HG02870 (cell line): ENCODE data around the gene WDFY3.
A peak's percentile ranks its signal among the peaks of the same experiment; 100 is the strongest.
"Not testable (repeated sequence)": the region's sequence is repeated elsewhere in the genome, so short reads cannot be mapped to it uniquely, and the experiment has no call there.

Source experiments
- ATAC-seq: cut with Tn5 transposase; IDR thresholded peaks from one replicate; pipeline ENCODE4 v1.9.1; 2021; ENCODE audit warnings: mild to moderate bottlenecking, moderate library complexity; ENCODE audit not compliant: unreplicated experiment

The WDFY3 gene

DNA sequence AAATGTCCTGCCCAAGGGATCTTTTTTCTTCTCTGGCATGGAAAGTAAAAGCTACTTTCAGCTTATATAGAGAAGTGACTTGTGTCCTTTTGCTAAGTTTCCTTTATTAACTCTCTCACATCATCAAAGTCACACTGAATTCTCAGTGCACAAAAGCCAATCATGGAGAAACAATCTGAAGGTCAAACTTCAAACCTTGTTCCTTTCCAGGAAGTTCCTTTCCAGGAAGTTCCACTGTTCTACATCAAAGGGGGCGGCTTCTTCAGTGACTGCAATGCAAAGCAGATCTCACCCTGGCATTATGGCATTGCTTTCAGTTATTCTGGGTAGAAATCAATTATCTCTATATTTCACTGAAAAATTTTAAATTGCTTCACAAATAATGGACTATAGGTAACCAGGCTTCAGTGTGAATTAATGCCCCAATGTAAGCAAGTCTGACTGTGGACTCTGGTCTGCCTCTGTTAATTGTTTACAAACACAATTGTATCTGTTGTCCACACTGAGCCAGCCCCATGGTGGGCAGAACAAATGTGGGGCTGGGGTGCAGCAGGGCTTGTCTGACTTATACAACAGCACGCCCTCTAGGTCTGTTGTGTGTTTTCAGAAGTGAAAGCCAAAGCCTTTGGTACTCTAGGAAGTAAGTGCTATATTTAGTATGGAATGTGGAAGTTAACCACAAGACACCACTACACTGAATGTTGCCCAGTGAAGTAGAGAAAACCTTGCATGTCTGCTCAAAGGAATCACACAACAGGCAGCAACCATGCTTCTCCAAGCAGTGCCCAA lies 284.8 kb downstream of the WDFY3 start:
- no peak for ATAC-seq

DNA sequence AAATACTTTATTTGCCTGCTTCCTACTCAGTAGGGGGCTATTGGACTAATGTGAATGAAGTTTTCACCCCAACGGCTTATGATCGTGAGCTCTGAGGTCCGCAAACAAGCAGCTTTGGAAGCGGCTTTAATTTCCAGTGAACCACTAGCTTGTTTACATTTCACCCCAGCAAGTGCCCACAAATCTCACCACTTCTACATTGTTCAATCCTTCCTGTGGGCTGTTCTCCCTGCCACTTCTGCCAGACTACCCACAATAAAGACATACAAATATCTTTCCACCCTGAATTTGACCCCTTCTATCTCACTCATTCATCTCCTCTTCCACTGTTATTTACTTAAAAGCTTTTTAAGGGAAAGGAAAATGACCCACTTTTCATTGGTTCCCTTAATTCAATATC lies 285.5 kb downstream of the WDFY3 start:
- no peak for ATAC-seq

DNA sequence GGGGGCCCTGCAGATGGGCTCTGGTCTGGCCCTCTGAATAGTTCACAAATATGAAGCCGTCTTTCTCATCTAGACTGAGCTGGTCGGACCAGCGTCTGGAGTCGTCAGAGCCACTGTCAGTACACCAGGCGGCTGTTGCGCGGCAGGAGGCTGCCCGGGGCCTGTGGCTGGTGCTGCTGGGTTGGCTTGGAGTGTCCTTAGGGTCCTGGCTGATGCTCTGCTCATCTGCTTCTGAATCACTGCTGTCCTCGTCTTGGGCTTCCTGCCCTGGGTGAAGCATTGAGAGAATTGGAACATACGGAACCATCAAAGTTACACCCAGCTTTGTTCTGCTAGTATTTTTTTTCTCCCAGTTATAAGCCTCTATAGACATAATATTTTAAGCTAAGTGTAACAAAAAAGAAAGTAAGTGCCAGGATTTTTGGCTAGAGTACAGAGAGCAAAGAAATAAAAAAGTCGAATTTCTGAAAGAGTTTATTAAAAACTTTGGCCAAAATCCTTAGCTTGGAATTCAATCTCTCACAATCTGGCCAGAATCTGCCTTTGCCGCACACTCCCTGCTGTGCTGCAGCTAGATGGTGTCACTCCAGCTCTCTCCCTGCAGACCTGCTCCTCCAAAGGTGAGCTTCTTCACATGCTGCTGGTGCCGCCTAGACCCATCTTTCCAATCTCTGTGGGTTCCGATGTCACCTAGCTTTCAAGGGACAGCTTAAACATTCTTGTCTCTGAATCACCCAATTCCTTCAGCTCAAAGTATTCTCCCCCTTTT lies 287.3 kb downstream of the WDFY3 start:
- ATAC-seq = no peak

DNA sequence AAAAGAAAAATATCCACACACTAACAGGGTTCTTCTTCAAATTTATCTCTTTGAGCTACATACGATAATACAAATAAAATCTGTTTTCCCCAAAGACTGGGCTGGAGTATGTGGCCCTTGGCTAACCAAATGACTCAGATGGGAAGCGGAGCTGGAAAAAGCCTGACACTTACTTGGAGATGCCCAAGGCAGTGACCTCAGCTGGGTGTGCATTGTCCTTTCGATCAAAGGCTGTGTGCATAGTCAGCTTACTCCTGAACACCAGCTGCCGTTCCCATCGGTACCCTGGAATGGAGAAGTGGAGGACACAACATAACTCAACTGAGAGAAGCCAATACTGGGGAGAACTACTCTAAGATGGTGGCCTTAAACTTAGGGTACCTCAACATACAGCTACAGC lies 288.5 kb downstream of the WDFY3 start:
- no peak for ATAC-seq

DNA sequence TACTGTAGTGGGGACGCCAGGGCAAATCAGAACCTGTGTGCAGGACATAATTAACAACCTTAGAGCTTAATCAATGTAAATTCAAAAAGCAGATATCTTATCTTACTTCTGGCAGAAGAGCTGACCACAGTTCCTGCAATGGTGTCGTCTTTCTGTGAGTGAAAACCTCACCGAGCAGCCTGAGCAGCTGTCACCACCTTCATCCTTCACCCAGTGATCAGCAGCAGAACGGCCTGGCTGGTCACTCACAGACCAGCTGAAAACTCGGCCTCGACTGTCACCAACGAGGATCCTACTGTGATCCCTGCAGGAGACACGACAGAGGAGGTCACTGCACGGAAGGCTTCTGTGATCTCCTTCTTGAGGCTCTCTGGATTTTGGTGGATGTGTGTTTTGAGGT lies 289.4 kb downstream of the WDFY3 start:
- ATAC-seq = no peak

DNA sequence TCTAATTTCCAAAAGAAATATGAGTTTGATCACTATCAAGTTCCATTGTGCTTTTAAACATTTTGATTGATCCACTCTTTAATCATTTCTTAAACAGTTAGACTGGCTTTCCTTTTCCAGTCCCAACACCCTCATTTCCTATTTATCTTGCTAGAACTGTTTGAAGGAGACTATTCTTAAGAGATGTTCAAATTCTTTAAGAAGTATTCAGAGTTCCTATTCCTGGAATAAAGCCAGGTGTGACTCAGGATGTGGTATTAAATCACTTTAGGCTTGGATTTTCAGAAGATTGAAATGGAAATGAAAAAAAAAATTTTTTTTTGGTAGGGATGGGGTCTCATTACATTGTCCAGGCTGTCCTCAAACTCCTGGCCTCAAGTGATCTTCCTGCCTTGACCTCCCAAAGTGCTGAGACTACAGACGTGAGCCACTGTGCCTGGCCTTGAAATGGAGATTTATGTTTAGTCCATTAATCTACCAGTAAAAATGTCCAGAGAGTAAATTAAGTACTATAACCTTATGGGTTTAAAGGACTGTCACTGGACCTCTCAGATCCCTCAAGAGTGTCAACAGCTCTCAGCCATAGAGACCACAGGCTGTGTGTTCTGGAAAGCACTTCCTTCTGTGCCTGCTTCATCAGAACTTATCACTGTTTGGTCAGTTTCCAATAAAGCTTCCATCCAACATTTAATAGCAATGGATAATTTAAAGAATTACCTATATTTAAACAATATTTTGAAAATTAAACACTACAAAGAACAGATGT lies 292.8 kb downstream of the WDFY3 start:
- no peak for ATAC-seq

DNA sequence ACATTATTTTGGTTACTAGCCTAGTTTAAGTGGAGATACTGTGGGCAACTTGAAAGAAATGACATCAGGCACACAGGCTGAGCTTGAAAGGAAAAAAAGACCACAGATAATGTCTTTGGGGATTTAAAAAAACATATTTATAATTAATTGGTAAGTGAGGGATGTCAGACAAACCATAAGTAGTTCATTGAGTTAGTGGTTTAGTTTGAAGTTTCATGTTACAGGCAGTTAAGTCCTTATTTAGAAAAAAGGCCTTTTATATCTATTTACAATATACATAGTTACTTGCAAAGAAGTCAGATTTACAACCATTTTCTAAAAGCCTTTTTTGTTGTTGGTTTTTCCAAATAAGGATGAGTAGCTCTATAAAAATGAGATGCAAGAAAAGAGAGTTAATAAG lies 294.3 kb downstream of the WDFY3 start:
- ATAC-seq = no peak

DNA sequence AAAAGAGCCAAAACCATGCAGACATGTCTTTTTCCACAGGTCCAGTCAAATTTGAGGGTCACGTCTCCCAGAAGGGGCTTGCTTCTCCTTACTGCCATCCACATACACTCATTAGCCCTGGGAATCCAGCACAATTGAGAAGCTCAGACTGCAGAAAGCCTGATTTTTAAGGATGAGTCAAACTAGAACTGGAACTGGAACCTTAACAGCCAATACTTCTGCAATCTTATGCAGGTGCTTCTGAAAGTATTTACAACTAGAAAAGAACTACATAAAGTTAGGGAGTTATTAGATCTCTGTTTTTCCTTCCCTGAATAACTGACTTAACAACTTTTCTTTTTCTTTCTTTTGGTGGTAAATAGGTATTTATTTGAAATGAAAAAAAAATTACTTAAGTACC lies 297.3 kb downstream of the WDFY3 start:
- ATAC-seq = peak; percentile 79

DNA sequence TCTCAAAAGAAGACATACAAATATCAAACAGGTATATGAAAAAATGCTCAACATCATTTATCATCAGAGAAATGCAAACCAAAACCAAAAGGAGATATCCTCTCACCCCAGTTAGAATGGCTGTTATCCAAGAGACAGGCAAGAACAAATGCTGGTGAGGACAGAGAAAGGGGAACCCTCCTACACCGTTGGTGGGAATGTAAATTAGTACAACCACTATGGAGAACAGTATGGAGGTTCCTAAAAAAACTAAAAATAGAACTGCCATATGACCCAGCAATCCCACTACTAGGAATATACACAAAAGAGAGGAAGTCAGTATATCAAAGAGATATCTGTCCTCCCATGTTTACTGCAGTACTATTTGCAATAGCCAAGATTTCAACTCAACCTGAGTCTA lies 300.1 kb downstream of the WDFY3 start:
- no peak for ATAC-seq

DNA sequence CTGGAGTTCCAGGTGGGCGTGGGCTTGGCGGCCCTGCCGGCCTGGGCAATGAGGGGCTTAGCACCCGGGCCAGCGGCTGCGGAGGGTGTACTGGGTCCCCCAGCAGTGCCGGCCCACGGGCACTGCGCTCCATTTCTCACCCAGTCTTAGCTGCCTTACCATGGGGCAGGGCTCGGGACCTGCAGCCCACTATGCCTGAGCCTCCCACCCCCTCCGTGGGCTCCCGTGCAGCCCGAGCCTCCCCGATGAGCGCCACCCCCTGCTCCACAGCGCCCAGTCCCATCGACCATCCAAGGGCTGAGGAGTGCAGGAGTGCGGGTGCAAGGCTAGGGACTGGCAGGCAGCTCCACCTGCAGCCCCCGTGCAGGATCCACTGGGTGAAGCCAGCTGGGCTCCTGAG lies 301.7 kb downstream of the WDFY3 start:
- not testable (repeated sequence) for ATAC-seq

DNA sequence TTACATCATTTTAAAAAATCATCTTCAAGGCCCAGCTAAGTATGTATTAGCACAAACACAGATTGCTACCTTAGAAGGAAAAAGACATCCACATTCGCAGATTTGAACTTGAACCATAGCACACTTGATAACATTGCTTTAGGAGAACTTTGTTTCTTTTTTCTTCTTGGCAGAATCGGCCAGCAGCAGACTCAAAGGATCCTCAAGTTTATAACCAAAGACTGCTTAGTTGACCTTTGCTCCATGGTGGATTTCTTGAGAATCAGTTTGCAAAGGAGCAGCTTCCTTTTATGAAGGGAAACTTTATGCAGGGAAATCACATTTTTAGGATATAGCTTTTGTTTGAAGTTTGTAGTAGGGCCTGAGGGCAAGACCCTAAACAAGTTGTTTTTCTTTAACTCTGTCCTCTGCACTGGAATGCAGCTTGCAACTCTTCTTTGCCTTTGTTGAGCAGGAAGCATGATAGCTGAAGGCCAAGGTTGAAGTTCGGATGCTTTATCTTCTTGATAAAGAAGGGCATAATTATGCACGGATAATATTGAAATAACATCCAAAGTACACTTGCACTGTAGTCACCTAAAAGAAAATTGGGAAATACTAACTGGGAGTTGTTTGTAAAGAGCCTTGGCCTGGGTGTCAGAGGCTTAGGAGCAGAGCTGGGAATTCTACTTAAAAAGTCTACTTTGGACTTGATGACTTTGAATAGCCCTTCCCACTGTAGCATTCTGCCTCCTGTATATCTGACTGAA lies 305.1 kb downstream of the WDFY3 start:
- no peak for ATAC-seq

DNA sequence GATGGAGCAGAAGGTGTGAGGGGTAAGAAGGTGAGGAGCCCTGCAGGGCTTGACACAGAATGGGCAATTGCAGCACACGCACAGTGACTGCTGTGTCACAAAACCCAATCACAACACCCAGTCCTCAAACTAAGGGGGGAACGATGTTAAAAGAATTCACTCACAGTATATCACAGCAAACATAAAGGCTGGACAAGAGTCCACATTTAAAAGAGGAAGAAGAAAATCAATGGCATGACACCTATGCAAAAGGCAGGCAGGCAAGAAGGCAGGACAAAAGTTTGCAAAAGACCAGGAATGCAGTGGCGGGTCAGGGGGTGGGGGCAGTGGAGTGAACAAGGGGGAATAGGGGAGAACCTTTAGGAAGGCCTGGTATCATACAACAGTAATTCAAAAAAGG lies 305.9 kb downstream of the WDFY3 start:
- ATAC-seq = no peak

DNA sequence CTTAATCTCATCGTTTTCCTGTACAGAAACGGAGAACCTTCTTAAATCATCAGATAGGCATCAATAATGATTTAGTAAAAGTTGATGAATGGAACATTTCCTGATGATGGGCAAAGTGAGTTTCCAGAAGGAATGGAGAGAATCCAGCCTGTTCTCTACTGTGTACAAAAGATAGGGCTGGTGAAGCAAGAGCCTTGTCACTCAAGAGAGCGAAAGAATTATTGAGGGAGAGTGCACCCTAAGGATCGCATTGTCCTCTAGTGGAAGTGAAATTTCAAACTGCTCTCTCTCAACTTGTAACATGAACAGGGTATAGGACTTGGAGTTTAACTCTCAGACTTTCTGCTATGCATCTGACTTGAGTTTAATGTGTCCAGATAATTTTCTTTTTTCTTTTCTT lies 314.0 kb downstream of the WDFY3 start:
- no peak for ATAC-seq

DNA sequence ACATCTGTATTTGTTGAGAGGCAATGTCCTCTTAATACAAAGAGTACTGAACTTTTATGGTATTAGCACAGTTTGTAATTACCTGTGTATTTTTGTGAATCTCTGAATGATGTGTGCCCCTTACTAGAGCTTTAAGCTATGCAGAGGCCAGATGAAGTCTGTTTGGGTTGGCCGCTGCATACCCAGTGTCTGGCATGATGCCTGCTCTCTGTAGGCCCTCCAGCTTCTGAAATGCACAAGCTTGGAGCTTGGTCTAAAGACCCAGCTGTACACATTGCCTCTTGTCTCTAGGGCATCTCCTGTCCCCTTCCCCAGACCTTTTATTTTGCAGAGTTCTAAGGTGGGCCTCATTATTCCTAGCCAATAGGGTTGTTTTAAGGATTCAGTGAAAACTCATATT lies 315.0 kb downstream of the WDFY3 start:
- no peak for ATAC-seq

DNA sequence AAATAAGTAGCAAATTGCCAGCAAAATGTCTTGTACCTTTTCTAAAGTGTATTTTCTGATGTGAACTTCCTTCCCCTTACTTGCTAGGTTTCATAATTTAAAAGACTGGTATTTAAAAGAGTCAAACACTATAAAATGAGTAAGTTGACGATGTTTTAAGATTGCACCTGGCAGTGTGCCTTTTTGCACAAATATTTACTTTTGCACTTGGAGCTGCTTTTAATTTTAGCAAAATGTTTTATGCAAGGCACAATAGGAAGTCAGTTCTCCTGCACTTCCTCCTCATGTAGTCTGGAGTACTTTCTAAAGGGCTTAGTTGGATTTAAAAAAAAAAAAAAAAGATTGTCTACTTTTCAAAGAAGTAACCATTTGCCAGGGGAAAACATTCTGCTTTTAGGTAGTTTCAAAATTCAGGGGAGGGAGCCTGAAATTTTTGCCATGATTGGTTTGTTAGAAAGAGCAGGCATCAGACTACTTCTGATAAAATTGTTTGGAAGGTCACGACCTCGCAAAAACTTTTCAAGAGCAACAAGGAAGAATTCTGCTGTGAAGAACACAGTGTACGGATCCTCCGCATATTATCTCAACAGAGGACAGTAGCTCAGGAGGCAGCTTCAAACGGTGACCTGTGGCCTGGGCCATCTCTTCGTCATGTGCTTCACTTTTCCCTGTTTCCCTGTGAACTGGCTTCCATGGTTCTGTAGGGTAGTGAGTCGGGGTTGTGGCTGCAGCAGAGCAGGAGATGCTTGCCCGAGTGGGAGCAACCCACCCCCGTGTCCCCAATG lies 317.4 kb downstream of the WDFY3 start:
- no peak for ATAC-seq

DNA sequence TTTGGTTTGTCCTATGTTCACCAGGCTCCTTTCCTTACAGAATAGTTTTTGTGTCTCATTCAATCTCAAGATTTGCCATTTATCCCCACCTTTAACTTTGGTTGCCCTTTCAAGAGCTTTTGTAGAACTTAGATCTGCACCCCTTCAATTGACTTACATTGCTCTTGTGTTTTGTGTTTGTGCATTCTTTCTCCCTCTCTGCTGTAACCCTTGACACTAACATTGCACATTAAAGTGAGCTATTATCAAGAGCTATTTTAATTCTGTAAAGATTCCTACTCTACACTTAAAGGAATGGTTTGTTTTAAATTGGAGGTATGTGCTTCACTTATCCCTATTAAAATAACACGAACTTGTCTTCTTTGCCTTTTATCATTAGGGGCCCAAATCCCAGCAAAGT lies 318.3 kb downstream of the WDFY3 start:
- ATAC-seq = no peak

DNA sequence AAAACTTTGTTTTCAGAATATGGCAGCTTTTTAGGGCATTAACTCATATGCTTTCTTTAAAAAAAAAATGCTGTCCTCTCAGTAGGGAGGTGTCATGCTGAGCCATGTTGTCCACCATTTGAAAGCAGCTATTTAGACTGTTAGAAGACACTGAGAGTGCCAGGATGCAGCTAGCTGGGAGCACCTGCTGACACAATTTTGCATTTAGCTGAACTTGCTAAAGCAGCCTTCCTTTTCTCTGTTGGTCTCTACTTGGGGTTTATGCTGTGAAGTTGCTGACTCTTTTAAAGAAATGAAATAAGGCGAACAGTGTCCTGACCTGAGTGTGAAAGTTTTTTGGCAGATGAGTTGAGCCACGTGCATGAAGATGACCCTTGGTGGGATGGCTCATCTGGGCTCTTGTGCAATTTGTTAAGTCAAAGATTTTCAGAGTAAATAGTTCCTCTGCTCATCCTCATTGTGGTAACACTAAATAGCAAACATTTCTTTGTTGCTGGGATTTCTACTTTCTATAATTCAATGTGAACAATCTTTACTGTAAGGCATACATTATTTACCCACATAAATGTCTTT lies 319.1 kb downstream of the WDFY3 start:
- ATAC-seq = no peak

DNA sequence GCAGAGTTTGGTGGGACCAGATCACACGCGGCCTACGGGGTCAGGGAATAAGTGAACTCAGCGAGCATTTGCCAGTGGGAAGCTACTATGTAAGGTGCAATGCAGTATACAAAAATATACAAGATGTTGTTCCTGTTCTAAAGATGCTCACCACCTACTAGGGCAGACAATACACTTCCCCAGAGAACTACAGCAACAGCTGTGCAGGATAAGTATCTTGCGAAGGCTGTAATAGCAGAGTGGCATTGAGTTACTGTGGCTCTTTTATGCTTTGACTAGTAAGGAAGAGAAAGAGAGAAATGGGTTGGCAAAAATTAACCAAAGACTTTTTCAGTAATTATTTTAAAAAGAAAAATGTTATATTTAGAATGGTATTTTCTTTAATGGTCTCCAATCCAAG lies 322.4 kb downstream of the WDFY3 start:
- no peak for ATAC-seq

DNA sequence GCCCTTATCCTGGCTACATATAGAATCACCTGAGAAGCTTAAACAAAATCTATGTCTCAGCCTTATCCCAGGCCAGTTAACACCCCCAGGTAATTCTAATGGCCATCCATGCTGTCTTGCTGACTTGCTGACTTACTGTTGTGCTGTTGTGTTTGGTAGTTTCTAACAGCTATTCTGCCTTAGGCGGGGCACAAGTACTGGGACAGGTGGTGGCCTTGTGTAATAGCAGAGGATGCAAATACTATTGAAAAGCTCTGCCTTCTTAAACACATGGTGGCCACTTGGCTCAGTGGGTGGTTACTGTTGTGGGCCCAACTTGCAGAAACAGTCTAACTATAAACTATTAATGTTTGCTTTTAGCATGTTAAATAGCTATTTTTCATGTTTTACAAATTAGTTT lies 327.3 kb downstream of the WDFY3 start:
- no peak for ATAC-seq

DNA sequence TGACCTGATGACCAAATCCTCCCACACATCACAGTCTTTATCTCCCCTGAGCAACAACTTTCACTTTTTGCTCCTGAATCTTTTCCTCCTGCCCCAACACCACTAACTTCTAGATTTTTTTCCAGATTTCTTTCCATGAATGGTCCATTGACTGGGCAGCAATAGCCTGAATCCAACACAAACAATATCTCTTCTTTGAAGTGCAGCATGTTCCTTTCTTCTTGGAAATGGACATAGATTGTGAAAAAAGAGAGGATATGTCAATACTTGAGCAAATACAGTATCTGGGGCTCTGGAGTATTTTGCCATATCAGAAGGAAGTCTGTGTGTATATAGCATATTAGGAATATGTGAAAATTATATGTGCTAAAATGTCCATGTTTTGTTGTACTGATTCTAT lies 328.4 kb downstream of the WDFY3 start:
- ATAC-seq = no peak
